Activated T-cell treated with anti-CD3 and anti-CD28 coated beads for 48 hours (primary cell): ENCODE measurements around the gene HYAL2.

Source experiments
- DNase-seq: peaks from one replicate; pipeline ENCODE4 v3.0.0-alpha.2; 2020; ENCODE audit warnings: low read depth

HYAL2 gene

GRCh38 chr3:50269977-50270413, 52.5 kb downstream of the HYAL2 start:
- DNase-seq, result no peak

GRCh38 chr3:50269460-50269859, 53.1 kb downstream of the HYAL2 start:
- no peak for DNase-seq

GRCh38 chr3:50268703-50269451, 53.7 kb downstream of the HYAL2 start, which contains the start of gene SEMA3B:
SEMA3B (plus strand) TSS chr3:50269147; CDS start chr3:50269241, 94 bp downstream.
- DNase-seq, result no peak

GRCh38 chr3:50268276-50268675, 54.3 kb downstream of the HYAL2 start:
- no peak for DNase-seq
